Erythroblast (primary cell): Measurements from ENCODE around the gene OAS2.

Experiments used
- DNase-seq, 2 experiments: peaks; one replicate each; lab custom pipeline; 2025; lab: John Stamatoyannopoulos, UW
- GATA1 ChIP-seq: IDR thresholded peaks from 2 replicates; pipeline ENCODE4 v1.6.1; 2011; ENCODE audit warnings: low read depth, mild to moderate bottlenecking, control low read depth, low read length, moderate library complexity
- POLR2A ChIP-seq: IDR thresholded peaks from 2 replicates; pipeline ENCODE4 v1.6.1; 2011; ENCODE audit warnings: mild to moderate bottlenecking, low read length

Gene OAS2

GRCh38 chr12:112964915-112965314 lies 13.4 kb upstream of the OAS2 start:
- no peak for TF ChIP-seq POLR2A
- no peak for TF ChIP-seq GATA1
- DNase-seq = no peak

DNA sequence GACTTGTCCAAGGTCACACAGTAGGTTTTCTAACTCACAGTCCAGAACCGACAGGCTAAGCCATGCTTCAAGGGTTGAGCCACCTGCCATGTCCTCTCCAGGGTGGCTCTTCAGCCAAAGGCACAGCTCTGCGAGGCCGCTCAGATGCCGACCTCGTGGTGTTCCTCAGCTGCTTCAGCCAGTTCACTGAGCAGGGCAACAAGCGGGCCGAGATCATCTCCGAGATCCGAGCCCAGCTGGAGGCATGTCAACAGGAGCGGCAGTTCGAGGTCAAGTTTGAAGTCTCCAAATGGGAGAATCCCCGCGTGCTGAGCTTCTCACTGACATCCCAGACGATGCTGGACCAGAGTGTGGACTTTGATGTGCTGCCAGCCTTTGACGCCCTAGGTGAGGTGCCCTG lies 12.7 kb upstream of the OAS2 start:
- no peak for DNase-seq
- TF ChIP-seq POLR2A (no peak), GATA1 (no peak)

DNA sequence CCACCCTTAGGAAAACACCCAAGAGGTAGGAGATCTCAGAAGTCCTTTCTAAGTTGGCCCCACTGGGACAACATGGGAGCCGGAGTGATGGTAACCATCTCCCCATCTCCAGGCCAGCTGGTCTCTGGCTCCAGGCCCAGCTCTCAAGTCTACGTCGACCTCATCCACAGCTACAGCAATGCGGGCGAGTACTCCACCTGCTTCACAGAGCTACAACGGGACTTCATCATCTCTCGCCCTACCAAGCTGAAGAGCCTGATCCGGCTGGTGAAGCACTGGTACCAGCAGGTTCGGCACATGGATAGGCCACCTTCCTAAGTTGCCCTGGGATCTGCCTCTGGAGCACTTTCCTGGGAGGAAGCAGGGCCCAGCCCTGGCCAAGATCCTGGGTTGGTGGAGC lies 11.0 kb upstream of the OAS2 start:
- no peak for TF ChIP-seq GATA1
- TF ChIP-seq POLR2A = no peak
- DNase-seq = no peak

GRCh38 chr12:112967858-112968257 lies 10.5 kb upstream of the OAS2 start:
- DNase-seq = no peak
- no peak for TF ChIP-seq POLR2A
- TF ChIP-seq GATA1 = no peak

GRCh38 chr12:112969547-112970306 lies 8.6 kb upstream of the OAS2 start:
- DNase-seq = no peak
- TF ChIP-seq POLR2A (no peak), GATA1 (no peak)

DNA sequence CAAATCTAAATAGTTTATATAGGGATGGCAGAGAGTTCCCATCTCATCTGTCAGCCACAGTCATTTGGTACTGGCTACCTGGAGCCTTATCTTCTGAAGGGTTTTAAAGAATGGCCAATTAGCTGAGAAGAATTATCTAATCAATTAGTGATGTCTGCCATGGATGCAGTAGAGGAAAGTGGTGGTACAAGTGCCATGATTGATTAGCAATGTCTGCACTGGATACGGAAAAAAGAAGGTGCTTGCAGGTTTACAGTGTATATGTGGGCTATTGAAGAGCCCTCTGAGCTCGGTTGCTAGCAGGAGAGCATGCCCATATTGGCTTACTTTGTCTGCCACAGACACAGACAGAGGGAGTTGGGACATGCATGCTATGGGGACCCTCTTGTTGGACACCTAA lies 7.9 kb upstream of the OAS2 start:
- DNase-seq = no peak
- TF ChIP-seq GATA1 (no peak), POLR2A (no peak)

GRCh38 chr12:112971248-112971647 lies 7.1 kb upstream of the OAS2 start:
- DNase-seq = no peak
- TF ChIP-seq GATA1 = no peak
- TF ChIP-seq POLR2A = no peak

DNA sequence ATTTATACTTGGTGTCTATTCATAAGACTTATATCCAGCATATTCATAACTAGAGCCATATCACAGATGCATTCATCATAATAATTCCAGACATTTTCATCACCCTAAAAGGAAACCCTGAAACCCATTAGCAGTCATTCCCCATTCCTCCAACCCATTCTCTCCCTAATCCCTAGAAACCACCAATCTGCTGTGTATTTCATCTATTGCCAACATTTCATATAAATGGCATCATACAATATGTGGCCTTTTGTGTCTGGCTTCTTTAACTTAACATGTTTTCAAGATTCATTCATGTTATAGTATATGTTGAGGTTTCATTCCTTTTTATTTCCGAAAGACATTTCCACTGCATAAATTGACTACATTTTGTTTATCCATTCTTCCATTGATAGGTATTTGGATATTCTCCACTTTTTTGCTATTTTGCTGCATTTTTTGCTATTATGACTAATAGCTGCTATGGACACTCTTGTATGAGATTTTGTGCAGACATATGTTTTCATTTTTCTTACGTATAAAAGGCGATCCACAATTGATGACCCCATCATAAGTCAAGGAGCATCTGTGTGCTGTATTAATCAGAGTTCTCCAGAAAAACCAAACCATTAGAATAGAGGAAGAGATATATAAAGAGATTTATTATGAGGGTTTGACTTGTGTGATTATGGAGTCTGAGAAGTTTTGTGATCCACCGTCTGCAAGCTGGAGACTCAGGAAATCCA lies 5.1 kb upstream of the OAS2 start:
- no peak for TF ChIP-seq GATA1
- TF ChIP-seq POLR2A = no peak
- DNase-seq = no peak

- no peak for DNase-seq
- TF ChIP-seq POLR2A = no peak
- no peak for TF ChIP-seq GATA1
Observed at GRCh38 chr12:112973818-112974231, 4.5 kb upstream of the OAS2 start.

GRCh38 chr12:112974904-112975303 lies 3.4 kb upstream of the OAS2 start:
- no peak for TF ChIP-seq GATA1
- TF ChIP-seq POLR2A = no peak
- DNase-seq = no peak

GRCh38 chr12:112977139-112977538 lies 1.2 kb upstream of the OAS2 start:
- no peak for DNase-seq
- TF ChIP-seq GATA1 (no peak), POLR2A (no peak)

GRCh38 chr12:112977641-112978040 lies 678 bp upstream of the OAS2 start:
- no peak for DNase-seq
- TF ChIP-seq GATA1 (no peak), POLR2A (no peak)

DNA sequence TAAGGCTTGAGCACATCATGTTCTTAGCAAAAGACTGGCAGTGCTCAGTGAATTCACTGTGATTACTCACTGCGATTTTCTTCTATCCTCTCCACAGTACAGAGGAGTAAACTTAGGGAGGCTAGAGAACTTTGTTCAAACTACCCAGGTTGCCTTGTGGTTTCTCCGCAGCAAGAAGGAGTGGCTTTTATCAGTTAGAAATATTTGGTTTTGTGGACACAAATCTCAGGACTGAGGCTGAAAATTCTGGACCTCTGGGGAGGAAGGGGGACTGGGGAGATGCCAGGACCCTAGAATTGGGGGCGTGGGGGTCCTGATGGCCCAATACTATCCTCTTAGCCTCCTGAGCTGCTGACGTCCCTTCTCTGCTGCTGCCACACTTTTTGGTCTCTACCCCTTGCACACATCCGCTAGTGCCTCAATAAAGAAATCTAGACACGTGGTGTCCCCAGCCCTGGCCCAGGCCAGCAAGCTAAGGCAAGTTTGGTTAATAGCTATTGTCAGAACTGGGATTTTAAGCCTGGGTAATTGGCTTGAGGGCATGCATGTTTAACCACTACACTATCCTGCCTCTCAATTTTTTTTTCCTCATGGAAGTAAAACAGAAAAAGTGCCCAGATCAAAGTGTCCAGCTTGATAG lies 842 bp downstream of the OAS2 start:
- DNase-seq = no peak
- no peak for TF ChIP-seq GATA1
- no peak for TF ChIP-seq POLR2A
